Effector memory CD8-positive, alpha-beta T cell (primary cell): Measurements from ENCODE around the gene ADAMTS16.
"Not testable (repeated sequence)": the region's sequence is repeated elsewhere in the genome, so short reads cannot be mapped to it uniquely, and the experiment has no call there.

ENCODE experiments used
- ATAC-seq: fragments of 150-1000 bp; cut with Tn5 transposase; replicated peaks from 2 replicates; pipeline ENCODE4 v1.10.0; 2021; ENCODE audit warnings: mild to moderate bottlenecking, moderate library complexity
- DNase-seq, 3 experiments: peaks; one replicate each; pipeline ENCODE4 v3.0.0; 2021
- H3K27ac Mint-ChIP-seq, 2 donors: one replicate each; pipeline ENCODE4 v1.8.0; 2022; ENCODE audit warnings: mild to moderate bottlenecking in 2 of 2, mixed read lengths in 2 of 2, moderate library complexity in 2 of 2
- H3K27me3 Mint-ChIP-seq, 2 donors: one replicate each; pipeline ENCODE4 v1.8.0; 2022; ENCODE audit warnings: mixed read lengths in 2 of 2
- H3K36me3 Mint-ChIP-seq: one replicate; pipeline ENCODE4 v1.8.0; 2022; ENCODE audit warnings: mild to moderate bottlenecking, moderate library complexity, mixed read lengths; ENCODE audit not compliant: insufficient read depth
- H3K4me1 Mint-ChIP-seq, 2 donors: one replicate each; pipeline ENCODE4 v1.8.0; 2022; ENCODE audit warnings: low read depth in 2 of 2, mixed read lengths in 2 of 2
- H3K4me3 Mint-ChIP-seq, 2 donors: one replicate each; pipeline ENCODE4 v1.8.0; 2022; ENCODE audit warnings: mild to moderate bottlenecking in 2 of 2, mixed read lengths in 2 of 2, moderate library complexity in 2 of 2
- H3K9me3 Mint-ChIP-seq, 2 donors: one replicate each; pipeline ENCODE4 v1.8.0; 2022; ENCODE audit warnings: mixed read lengths in 2 of 2

ADAMTS16 gene

GRCh38 chr5:5132693-5133295 lies 7.3 kb upstream of the ADAMTS16 start:
- DNase-seq (no peak), ATAC-seq (no peak)
- H3K27ac Mint-ChIP-seq, result no peak overlapping the region
- H3K27me3 Mint-ChIP-seq, result peaks cover 0 to 6% of the 10 kb centered on the region in 2 donors
- H3K36me3 Mint-ChIP-seq, result no peaks in the 10 kb centered on the region
- H3K4me3 Mint-ChIP-seq, result no peak overlapping the region
- H3K4me1 Mint-ChIP-seq, result no peaks in the 10 kb centered on the region
- H3K9me3 Mint-ChIP-seq, result peaks cover 0 to 3% of the 10 kb centered on the region in 2 donors

GRCh38 chr5:5134107-5134506 lies 6.0 kb upstream of the ADAMTS16 start:
- Mint-ChIP-seq H3K4me1 (no peaks in the 10 kb centered on the region), H3K27ac (no peak overlapping the region), H3K36me3 (no peaks in the 10 kb centered on the region), H3K9me3 (peaks cover 0 to 3% of the 10 kb centered on the region in 2 donors), H3K27me3 (peaks cover 5 to 13% of the 10 kb centered on the region in 2 donors), H3K4me3 (no peak overlapping the region)
- DNase-seq (no peak), ATAC-seq (no peak)

GRCh38 chr5:5135957-5136676 lies 4.0 kb upstream of the ADAMTS16 start:
- Mint-ChIP-seq H3K27ac (no peak overlapping the region), H3K36me3 (no peaks in the 10 kb centered on the region), H3K4me1 (peaks cover 0 to 5% of the 10 kb centered on the region in 2 donors), H3K9me3 (peaks cover 0 to 3% of the 10 kb centered on the region in 2 donors), H3K4me3 (no peak overlapping the region), H3K27me3 (peaks cover 13 to 22% of the 10 kb centered on the region in 2 donors)
- no peak for ATAC-seq
- DNase-seq, result no peak

- H3K4me3 Mint-ChIP-seq, H3K27ac Mint-ChIP-seq, H3K4me1 Mint-ChIP-seq, DNase-seq, H3K36me3 Mint-ChIP-seq, ATAC-seq, H3K9me3 Mint-ChIP-seq: not testable (repeated sequence)
- peaks cover 16 to 32% of the 10 kb centered on the region in 2 donors for H3K27me3 Mint-ChIP-seq
These were observed 2.3 kb upstream of the ADAMTS16 start for GRCh38 chr5:5137851-5138250.

GRCh38 chr5:5139336-5139776 lies 774 bp upstream of the ADAMTS16 start:
- Mint-ChIP-seq H3K9me3 (no peaks in the 10 kb centered on the region), H3K4me3 (no peak overlapping the region), H3K36me3 (no peaks in the 10 kb centered on the region), H3K4me1 (peaks cover 0 to 6% of the 10 kb centered on the region in 2 donors), H3K27ac (no peak overlapping the region), H3K27me3 (peaks cover 16 to 42% of the 10 kb centered on the region in 2 donors)
- no peak for DNase-seq
- no peak for ATAC-seq

- ATAC-seq (no peak), DNase-seq (no peak)
- H3K4me1 Mint-ChIP-seq, result peaks cover 0 to 6% of the 10 kb centered on the region in 2 donors
- peaks cover 16 to 42% of the 10 kb centered on the region in 2 donors for H3K27me3 Mint-ChIP-seq
- no peaks in the 10 kb centered on the region for H3K9me3 Mint-ChIP-seq
- no peak overlapping the region for H3K27ac Mint-ChIP-seq
- no peaks in the 10 kb centered on the region for H3K36me3 Mint-ChIP-seq
- H3K4me3 Mint-ChIP-seq, result peak overlapping the region in 1 of 2 donors; percentile 22
These were observed 579 bp downstream of the ADAMTS16 start for GRCh38 chr5:5140479-5141338.

DNA sequence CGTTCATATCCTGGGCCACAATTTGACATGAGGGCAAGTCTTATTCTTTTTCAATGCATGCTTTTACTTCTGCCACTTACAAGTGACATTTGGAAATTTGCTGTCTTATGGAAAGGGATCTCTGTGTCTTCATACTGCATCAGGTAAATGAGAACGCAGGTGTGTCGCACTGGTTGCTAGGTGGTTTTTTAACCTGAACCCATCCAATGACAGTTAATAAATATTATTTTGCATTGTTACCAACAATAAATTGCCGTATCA lies 1.1 kb downstream of the ADAMTS16 start:
- Mint-ChIP-seq H3K27ac (no peak overlapping the region), H3K9me3 (no peaks in the 10 kb centered on the region), H3K36me3 (no peaks in the 10 kb centered on the region), H3K4me1 (peaks cover 0 to 6% of the 10 kb centered on the region in 2 donors), H3K27me3 (peaks cover 16 to 42% of the 10 kb centered on the region in 2 donors), H3K4me3 (no peak overlapping the region)
- no peak for ATAC-seq
- no peak for DNase-seq

DNA sequence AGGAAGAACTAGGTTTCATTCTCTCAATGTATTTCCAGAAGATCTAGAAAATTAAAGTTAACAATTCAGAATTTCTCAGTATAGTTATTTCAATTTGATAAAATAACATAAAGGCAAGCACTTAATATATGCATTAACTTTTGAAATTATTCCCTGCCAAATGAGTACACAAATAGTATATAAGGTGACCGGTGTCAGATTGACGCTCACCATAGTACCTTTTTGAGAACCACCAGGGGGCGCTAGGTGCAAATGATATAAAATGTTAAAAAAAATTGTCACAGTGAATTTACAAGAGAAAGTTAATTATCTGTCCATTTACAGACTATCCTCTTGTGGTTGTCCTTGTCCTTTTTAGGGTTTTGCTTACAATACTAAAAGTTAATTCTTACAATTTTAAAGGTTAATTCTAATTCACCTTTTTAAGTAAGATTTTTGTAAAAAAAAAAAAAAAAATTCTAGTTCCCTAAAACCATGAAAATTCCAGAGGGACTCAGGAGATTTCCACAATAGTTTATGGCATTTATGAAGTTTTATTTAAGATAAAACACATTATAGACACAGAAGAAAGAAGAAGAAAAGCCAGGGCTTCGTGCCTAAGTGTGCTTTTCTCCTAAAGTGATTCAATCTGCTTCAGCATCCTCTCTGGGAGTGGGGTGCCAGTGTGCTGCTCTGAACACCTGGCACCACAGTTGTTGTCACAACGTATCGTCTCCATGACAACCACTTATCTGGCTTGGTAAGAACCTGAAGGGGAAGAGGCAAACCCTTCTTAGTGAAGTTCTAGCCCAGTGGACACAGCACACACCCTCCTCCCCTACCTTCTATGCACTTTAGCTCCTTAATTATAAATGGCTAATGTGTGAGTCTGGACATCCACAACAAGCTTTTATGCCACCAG lies 1.7 kb downstream of the ADAMTS16 start:
- H3K9me3 Mint-ChIP-seq, result no peaks in the 10 kb centered on the region
- H3K27me3 Mint-ChIP-seq, result peaks cover 16 to 39% of the 10 kb centered on the region in 2 donors
- H3K4me1 Mint-ChIP-seq, result peaks cover 0 to 6% of the 10 kb centered on the region in 2 donors
- H3K4me3 Mint-ChIP-seq, result no peak overlapping the region
- ATAC-seq (no peak), DNase-seq (peak; percentile 28 to 32 (median 31))
- H3K27ac Mint-ChIP-seq, result no peak overlapping the region
- no peaks in the 10 kb centered on the region for H3K36me3 Mint-ChIP-seq

DNA sequence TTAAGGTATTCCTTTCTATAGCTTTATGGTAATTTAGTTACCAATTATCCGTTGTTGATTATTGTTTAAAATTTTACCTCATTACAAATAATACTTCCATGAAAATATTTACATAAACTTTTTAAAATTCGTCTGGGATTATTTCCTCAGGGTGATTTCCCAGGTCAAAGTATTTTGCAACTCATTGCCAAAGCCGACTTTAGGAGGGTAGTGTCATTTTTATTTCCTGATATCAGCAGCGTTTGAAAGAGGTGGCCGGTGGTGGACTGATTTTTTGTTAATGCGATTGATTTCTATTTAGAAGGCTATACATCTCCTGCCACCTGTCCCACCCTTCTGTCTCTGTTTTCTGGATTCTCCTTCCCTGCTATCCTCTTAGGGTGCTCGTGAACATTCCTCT lies 4.3 kb downstream of the ADAMTS16 start:
- Mint-ChIP-seq H3K36me3 (no peaks in the 10 kb centered on the region), H3K4me1 (peaks cover 0 to 6% of the 10 kb centered on the region in 2 donors), H3K27ac (no peak overlapping the region), H3K4me3 (no peak overlapping the region), H3K9me3 (no peaks in the 10 kb centered on the region), H3K27me3 (peaks cover 9 to 25% of the 10 kb centered on the region in 2 donors)
- no peak for DNase-seq
- ATAC-seq, result no peak

DNA sequence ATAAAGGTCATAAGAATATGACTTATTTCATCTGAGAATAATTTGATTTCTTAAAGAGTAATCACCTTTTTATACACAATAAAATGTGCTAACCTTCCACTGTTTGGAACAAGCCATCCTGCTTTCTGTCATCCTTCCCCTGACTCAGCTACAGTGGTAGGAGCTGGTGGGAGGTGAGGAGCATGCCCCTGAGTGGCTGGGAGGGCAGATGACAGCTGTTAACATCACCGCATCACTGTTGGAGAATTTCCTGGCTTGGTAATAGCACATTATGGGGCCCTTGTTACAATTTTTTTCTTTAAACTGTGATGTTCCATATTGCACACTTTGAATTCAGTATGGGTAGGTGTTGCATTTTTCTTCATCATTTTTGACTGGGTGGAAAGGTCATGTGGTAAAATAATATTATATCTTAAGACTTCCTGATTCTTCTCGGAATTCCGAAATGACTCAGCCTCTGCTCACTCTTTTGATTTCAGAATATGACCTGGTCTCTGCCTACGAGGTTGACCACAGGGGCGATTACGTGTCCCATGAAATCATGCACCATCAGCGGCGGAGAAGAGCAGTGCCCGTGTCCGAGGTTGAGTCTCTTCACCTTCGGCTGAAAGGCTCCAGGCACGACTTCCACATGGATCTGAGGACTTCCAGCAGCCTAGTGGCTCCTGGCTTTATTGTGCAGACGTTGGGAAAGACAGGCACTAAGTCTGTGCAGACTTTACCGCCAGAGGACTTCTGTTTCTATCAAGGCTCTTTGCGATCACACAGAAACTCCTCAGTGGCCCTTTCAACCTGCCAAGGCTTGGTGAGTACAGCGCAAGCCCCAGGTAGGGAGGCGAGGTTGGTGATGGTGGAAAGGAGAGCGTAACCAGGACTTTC lies 5.8 kb downstream of the ADAMTS16 start:
- Mint-ChIP-seq H3K4me1 (peaks cover 0 to 3% of the 10 kb centered on the region in 2 donors), H3K27ac (no peak overlapping the region), H3K4me3 (no peak overlapping the region), H3K27me3 (peaks cover 5 to 22% of the 10 kb centered on the region in 2 donors), H3K9me3 (no peaks in the 10 kb centered on the region), H3K36me3 (no peaks in the 10 kb centered on the region)
- DNase-seq (no peak), ATAC-seq (no peak)

- Mint-ChIP-seq H3K36me3 (no peaks in the 10 kb centered on the region), H3K4me1 (no peaks in the 10 kb centered on the region), H3K27ac (no peak overlapping the region), H3K9me3 (no peaks in the 10 kb centered on the region), H3K27me3 (peaks cover 0 to 16% of the 10 kb centered on the region in 2 donors), H3K4me3 (no peak overlapping the region)
- DNase-seq (no peak), ATAC-seq (no peak)
These were observed 6.5 kb downstream of the ADAMTS16 start for GRCh38 chr5:5146530-5147160.

DNA sequence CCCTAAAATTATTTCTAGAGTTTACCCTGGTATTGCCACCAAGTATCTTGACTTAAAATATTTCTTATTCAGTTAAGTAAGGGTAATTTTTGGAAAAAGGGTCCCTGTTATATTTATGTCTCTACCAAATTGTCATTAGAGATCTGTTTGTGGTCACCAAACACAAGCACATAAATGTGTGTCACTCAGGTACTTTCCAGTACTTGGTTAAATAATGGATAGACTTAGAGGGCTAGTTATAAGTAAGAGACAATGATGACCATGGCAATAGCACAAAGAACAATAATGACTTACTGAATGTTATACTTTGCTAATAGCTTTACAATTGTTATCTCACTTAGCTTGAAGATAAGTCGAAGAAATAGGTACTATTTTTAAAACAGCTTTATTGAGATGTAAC lies 9.0 kb downstream of the ADAMTS16 start:
- Mint-ChIP-seq H3K9me3 (no peaks in the 10 kb centered on the region), H3K4me3 (no peak overlapping the region), H3K36me3 (no peaks in the 10 kb centered on the region), H3K27me3 (no peaks in the 10 kb centered on the region), H3K27ac (no peak overlapping the region), H3K4me1 (no peaks in the 10 kb centered on the region)
- no peak for DNase-seq
- ATAC-seq, result no peak
